Nephron (organoid): ENCODE results near the gene IQSEC1.
"Not testable (repeated sequence)": the region's sequence is repeated elsewhere in the genome, so short reads cannot be mapped to it uniquely, and the experiment has no call there.

ENCODE experiments used
- H3K27ac Mint-ChIP-seq, 3 experiments: 2 replicates each; pipeline ENCODE4 v1.8.0; 2020; ENCODE audit warnings: mixed read lengths in 3 of 3, mild to moderate bottlenecking in 2 of 3, moderate library complexity in 1 of 3
- H3K27me3 Mint-ChIP-seq: 2 replicates; pipeline ENCODE4 v1.8.0; 2021; ENCODE audit warnings: low read depth, mild to moderate bottlenecking, moderate library complexity, mixed read lengths
- H3K36me3 Mint-ChIP-seq: 2 replicates; pipeline ENCODE4 v1.8.0; 2020; ENCODE audit warnings: low read depth, mixed read lengths
- H3K4me1 Mint-ChIP-seq: 2 replicates; pipeline ENCODE4 v1.8.0; 2020; ENCODE audit warnings: mixed read lengths
- H3K4me3 Mint-ChIP-seq, 3 experiments: 2 replicates each; pipeline ENCODE4 v1.8.0; 2020; ENCODE audit warnings: mild to moderate bottlenecking in 3 of 3, mixed read lengths in 3 of 3, moderate library complexity in 2 of 3
- H3K9me3 Mint-ChIP-seq: 2 replicates; pipeline ENCODE4 v1.8.0; 2020; ENCODE audit warnings: mixed read lengths
- TF ChIP-seq, protein P1 (sequence below), 3 experiments: fragments of 200-600 bp; sonication (generic); IDR thresholded peaks; one replicate each; pipeline ENCODE4 v1.5.0; 2021; ENCODE audit warnings: antibody characterized with exemption in 3 of 3; ENCODE audit not compliant: unreplicated experiment in 3 of 3

Gene IQSEC1

DNA sequence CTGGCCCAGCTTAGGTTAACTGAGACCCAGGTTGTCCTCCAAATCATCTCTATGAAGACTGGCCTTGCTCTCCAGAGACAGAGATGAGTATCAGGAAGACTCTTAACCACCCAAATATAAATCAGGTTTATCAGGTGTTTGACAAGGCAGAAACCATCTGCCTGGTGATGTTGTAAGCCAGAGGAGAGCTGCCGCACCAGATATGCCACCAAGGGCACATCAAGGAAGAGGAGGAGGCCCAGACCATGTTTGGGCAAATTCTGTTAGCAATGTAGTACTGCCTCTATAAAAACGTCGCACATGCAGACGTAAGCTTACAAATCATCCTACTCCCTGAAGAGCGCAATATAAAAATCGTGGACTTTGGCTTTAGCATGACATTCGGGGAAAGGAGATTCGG is 210.8 kb downstream of the IQSEC1 start:
- no peak overlapping the region for H3K27ac Mint-ChIP-seq
- no peak overlapping the region for H3K4me3 Mint-ChIP-seq
- peaks cover 2% of the 10 kb centered on the region for H3K9me3 Mint-ChIP-seq
- peaks cover 8% of the 10 kb centered on the region for H3K27me3 Mint-ChIP-seq
- H3K4me1 Mint-ChIP-seq, result no peaks in the 10 kb centered on the region
- H3K36me3 Mint-ChIP-seq, result no peaks in the 10 kb centered on the region
- TF ChIP-seq, protein P1, sequence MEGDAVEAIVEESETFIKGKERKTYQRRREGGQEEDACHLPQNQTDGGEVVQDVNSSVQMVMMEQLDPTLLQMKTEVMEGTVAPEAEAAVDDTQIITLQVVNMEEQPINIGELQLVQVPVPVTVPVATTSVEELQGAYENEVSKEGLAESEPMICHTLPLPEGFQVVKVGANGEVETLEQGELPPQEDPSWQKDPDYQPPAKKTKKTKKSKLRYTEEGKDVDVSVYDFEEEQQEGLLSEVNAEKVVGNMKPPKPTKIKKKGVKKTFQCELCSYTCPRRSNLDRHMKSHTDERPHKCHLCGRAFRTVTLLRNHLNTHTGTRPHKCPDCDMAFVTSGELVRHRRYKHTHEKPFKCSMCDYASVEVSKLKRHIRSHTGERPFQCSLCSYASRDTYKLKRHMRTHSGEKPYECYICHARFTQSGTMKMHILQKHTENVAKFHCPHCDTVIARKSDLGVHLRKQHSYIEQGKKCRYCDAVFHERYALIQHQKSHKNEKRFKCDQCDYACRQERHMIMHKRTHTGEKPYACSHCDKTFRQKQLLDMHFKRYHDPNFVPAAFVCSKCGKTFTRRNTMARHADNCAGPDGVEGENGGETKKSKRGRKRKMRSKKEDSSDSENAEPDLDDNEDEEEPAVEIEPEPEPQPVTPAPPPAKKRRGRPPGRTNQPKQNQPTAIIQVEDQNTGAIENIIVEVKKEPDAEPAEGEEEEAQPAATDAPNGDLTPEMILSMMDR (IDR thresholded peaks at IDR 0.05; ENCODE audit: unreplicated experiment in 3 of 3), result no peak

DNA sequence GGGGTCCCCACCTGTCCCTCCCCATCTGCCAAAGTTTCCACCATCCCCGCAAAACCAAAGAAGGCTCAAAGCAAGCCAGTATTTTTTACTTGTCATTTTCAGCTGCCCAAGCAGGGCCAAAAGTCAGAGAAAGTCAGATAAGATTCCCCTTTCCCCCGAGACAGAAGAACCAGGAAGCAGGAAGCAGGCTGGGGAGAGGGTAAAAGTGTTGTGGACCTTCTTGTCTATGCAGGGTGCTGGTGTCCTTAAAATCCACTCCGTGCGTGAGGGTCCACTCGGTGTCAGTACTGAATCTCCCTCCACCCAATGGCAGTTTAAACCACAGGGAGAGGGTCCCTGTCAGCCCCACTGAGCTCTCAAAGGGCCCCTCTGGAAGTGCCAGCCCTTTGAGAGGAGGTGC is 211.6 kb downstream of the IQSEC1 start:
- TF ChIP-seq, protein P1 (IDR thresholded peaks at IDR 0.05; ENCODE audit: unreplicated experiment in 3 of 3), result no peak
- peaks cover 8% of the 10 kb centered on the region for H3K27me3 Mint-ChIP-seq
- no peaks in the 10 kb centered on the region for H3K36me3 Mint-ChIP-seq
- H3K4me1 Mint-ChIP-seq, result no peaks in the 10 kb centered on the region
- H3K9me3 Mint-ChIP-seq, result peaks cover 2% of the 10 kb centered on the region
- H3K4me3 Mint-ChIP-seq, result no peak overlapping the region
- no peak overlapping the region for H3K27ac Mint-ChIP-seq

DNA sequence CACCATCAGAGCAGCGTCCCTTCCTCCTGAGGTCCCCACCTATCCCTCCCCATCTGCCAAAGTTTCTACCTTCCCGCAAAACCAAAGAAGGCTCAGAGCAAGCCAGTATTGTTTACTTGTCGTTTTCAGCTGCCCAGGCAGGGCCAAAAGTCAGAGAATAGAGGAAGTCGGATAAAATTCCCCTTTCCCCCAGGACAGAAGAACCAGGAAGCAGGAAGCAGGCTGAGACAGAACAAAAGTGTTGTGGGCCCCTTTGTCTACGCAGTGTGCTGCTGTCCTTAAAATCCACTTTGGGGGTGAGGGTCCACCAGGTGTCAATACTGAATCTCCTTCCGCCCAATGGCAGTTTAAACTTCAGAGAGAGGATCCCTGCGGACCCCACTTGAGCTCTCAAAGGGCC is 213.4 kb downstream of the IQSEC1 start:
- Mint-ChIP-seq H3K27ac (no peak overlapping the region), H3K27me3 (peaks cover 14% of the 10 kb centered on the region), H3K4me1 (no peaks in the 10 kb centered on the region), H3K4me3 (no peak overlapping the region), H3K36me3 (no peaks in the 10 kb centered on the region), H3K9me3 (no peaks in the 10 kb centered on the region)
- TF ChIP-seq, protein P1 (IDR thresholded peaks at IDR 0.05; ENCODE audit: unreplicated experiment in 3 of 3), result no peak

DNA sequence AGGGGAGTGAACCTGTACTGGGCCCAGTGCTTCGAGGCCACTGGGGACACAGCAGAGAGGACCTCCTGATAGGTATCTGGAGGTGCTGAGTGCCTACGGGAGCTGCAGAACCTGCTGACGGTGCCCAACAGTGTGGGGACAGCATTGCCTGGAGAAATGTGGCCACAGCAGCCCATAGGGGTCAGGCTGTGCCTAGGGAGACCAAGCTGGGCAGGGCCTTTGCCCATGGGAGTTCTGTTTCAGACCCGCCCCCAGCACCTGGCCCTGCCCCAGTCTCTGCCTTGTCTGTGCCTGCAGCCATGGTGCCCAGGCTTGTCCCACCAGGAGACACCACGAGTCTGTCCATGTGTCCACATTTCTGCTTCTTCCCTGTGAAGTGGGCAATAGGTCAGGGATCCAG is 216.6 kb downstream of the IQSEC1 start:
- no peak overlapping the region for H3K27ac Mint-ChIP-seq
- H3K36me3 Mint-ChIP-seq, result no peaks in the 10 kb centered on the region
- TF ChIP-seq, protein P1 (IDR thresholded peaks at IDR 0.05; ENCODE audit: unreplicated experiment in 3 of 3), result no peak
- no peaks in the 10 kb centered on the region for H3K9me3 Mint-ChIP-seq
- H3K4me3 Mint-ChIP-seq, result no peak overlapping the region
- no peaks in the 10 kb centered on the region for H3K4me1 Mint-ChIP-seq
- peaks cover 20% of the 10 kb centered on the region for H3K27me3 Mint-ChIP-seq

DNA sequence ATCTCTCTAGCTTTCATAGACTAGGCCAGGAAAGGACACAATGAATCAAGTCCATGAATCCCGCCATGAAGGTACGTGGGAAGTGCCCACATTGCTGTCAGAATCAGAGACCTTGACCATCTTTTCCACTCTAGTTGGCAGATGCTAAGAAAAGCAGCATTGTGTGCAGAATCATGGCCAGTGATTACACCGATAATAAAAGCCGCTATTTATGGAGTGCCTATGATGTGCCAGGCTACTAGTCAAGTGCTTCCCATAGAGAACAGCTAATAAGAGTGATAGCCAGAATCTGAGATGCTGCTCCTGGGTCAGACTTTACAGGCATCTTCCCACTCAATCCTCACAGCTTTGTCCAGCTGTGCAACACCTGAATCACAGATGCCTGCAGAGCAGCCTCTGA is 218.7 kb downstream of the IQSEC1 start:
- TF ChIP-seq, protein P1 (IDR thresholded peaks at IDR 0.05; ENCODE audit: unreplicated experiment in 3 of 3), result no peak
- Mint-ChIP-seq H3K4me3 (no peak overlapping the region), H3K27me3 (peaks cover 26% of the 10 kb centered on the region), H3K4me1 (no peaks in the 10 kb centered on the region), H3K27ac (no peak overlapping the region), H3K36me3 (no peaks in the 10 kb centered on the region), H3K9me3 (no peaks in the 10 kb centered on the region)

DNA sequence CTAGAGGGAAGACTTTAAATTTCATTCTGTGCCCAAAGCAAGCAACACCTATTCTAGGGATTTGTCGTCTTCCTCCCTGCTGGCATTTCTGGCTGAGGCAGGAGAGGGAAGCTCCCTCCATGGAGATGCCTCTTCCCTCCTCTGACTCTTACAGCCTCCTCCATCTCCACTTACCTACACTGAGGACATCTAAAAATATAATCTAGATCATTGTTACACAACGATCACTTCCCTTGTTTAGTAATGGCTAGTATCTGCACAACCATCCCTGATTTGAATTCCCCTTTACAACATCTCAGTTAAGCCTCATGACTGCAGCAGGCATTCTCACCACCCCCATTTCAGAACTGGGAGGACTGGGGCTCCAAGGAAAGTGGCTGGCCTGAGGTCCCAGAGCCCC is 219.4 kb downstream of the IQSEC1 start:
- H3K4me1 Mint-ChIP-seq, H3K4me3 Mint-ChIP-seq, H3K36me3 Mint-ChIP-seq, H3K27ac Mint-ChIP-seq, H3K9me3 Mint-ChIP-seq: not testable (repeated sequence)
- H3K27me3 Mint-ChIP-seq, result peaks cover 19% of the 10 kb centered on the region
